H1 (cell line): ENCODE results near the gene EXO1. TPM values are rescaled to one million over a fixed set of nuclear protein-coding genes. Genes with fewer than 3 reads are reported as not detected.

Source experiments
- CTCF ChIA-PET: fragments of 300-600 bp; sonication (Branson Sonifier 250); formaldehyde crosslinking; loops from one replicate; lab custom pipeline; 2021; ENCODE audit not compliant: partially characterized antibody; lab: Charles Lee
- POLR2A ChIA-PET: fragments of 300-600 bp; sonication (Branson Sonifier 250); formaldehyde crosslinking; loops from one replicate; lab custom pipeline; 2021; ENCODE audit warnings: inconsistent platforms; ENCODE audit not compliant: partially characterized antibody; lab: Charles Lee
- DNase-seq, 2 experiments: peaks; one replicate each; pipeline versions ENCODE4 v3.0.0 to v3.0.0-alpha.2; 2010 to 2022; ENCODE audit warnings: low spot score in 2 of 2, low read depth in 1 of 2, mixed read lengths in 1 of 2
- FAIRE-seq: peaks from 2 replicates; lab custom pipeline; 2011; peaks lifted over from hg19 to GRCh38; lab: Jason Lieb, UNC
- H2AFZ ChIP-seq: 2 replicates; pipeline ENCODE4 v1.8.1; 2012; ENCODE audit warnings: low read length, inconsistent platforms
- H2AK5ac ChIP-seq: 2 replicates; pipeline ENCODE4 v1.6.1; 2013; ENCODE audit warnings: low read depth, low read length
- H2BK120ac ChIP-seq: replicated peaks from 2 replicates; pipeline ENCODE3; 2013; ENCODE audit warnings: low read depth, low read length, inconsistent platforms
- H2BK12ac ChIP-seq: 2 replicates; pipeline ENCODE4 v1.6.1; 2013; ENCODE audit warnings: low read depth, low read length
- H2BK15ac ChIP-seq: 2 replicates; pipeline ENCODE4 v1.6.1; 2013; ENCODE audit warnings: low read length
- H2BK20ac ChIP-seq: 2 replicates; pipeline ENCODE4 v1.6.1; 2013; ENCODE audit warnings: low read length
- H2BK5ac ChIP-seq: 2 replicates; pipeline ENCODE4 v1.6.1; 2013; ENCODE audit warnings: low read depth, low read length
- H3K14ac ChIP-seq: 2 replicates; pipeline ENCODE4 v1.6.1; 2013; ENCODE audit warnings: inconsistent platforms; ENCODE audit not compliant: insufficient read length
- H3K18ac ChIP-seq: 2 replicates; pipeline ENCODE4 v1.6.1; 2013; ENCODE audit warnings: low read length; ENCODE audit errors: extremely low read depth
- H3K23ac ChIP-seq: 2 replicates; pipeline ENCODE4 v1.6.1; 2013; ENCODE audit warnings: inconsistent platforms; ENCODE audit not compliant: insufficient read length
- H3K23me2 ChIP-seq: 2 replicates; pipeline ENCODE4 v1.6.1; 2013; ENCODE audit warnings: low read depth, low read length
- H3K27ac ChIP-seq: 2 replicates; pipeline ENCODE4 v1.6.1; 2011; ENCODE audit warnings: low read depth, low read length, inconsistent platforms
- H3K27me3 ChIP-seq, 4 experiments: replicated peaks in 1 of 4; 1 replicate in 1 of 4; 2 replicates in 3 of 4; pipeline versions ENCODE4 v1.6.1 to v1.8.1; 2011 to 2013; ENCODE audit warnings: low read length in 3 of 4, mild to moderate bottlenecking in 3 of 4, inconsistent platforms in 2 of 4, mixed read lengths in 2 of 4, moderate library complexity in 1 of 4; ENCODE audit not compliant: control insufficient read depth in 3 of 4, insufficient read depth in 3 of 4; ENCODE audit errors: extremely low read depth in 1 of 4
- H3K36me3 ChIP-seq, 4 experiments: 2 replicates each; pipeline versions ENCODE4 v1.6.1 to v1.8.1; 2011 to 2013; ENCODE audit warnings: mild to moderate bottlenecking in 4 of 4, low read length in 3 of 4, moderate library complexity in 2 of 4, control low read depth in 1 of 4, inconsistent platforms in 1 of 4; ENCODE audit not compliant: insufficient read depth in 4 of 4, control insufficient read depth in 2 of 4
- H3K4ac ChIP-seq: replicated peaks from 2 replicates; pipeline ENCODE3; 2013; ENCODE audit warnings: low read length, low read depth, mixed read lengths, inconsistent platforms; ENCODE audit not compliant: insufficient read length
- H3K4me1 ChIP-seq, 4 experiments: replicated peaks in 1 of 4; 1 replicate in 1 of 4; 2 replicates in 3 of 4; pipeline versions ENCODE4 v1.6.1 to v1.8.1; 2011 to 2013; ENCODE audit warnings: low read length in 3 of 4, inconsistent platforms in 2 of 4, mixed read lengths in 1 of 4; ENCODE audit not compliant: insufficient read depth in 4 of 4, control insufficient read depth in 3 of 4
- H3K4me2 ChIP-seq, 2 experiments: 2 replicates each; pipeline versions ENCODE4 v1.6.1 to v1.8.1; 2011 to 2013; ENCODE audit warnings: low read depth in 2 of 2, low read length in 2 of 2, control low read depth in 1 of 2, inconsistent platforms in 1 of 2, mild to moderate bottlenecking in 1 of 2; ENCODE audit not compliant: insufficient read depth in 1 of 2
- H3K4me3 ChIP-seq, 4 experiments: fragments of 200-600, 300-600 bp in 1 of 4; sonication (generic), shearing (Covaris generic), sonication (Bioruptor Twin) in 1 of 4; 2 replicates each; pipeline versions ENCODE4 v1.5.1 to v1.8.1; 2011 to 2016; ENCODE audit warnings: low read length in 4 of 4, low read depth in 3 of 4, control low read depth in 2 of 4, inconsistent platforms in 2 of 4, mild to moderate bottlenecking in 2 of 4, mixed read lengths in 1 of 4, moderate library complexity in 1 of 4; ENCODE audit not compliant: insufficient read depth in 2 of 4; ENCODE audit errors: extremely low read depth in 1 of 4
- H3K56ac ChIP-seq: replicated peaks from 2 replicates; pipeline ENCODE3; 2013; ENCODE audit warnings: low read depth, mild to moderate bottlenecking, mixed read lengths, low read length, inconsistent platforms; ENCODE audit not compliant: insufficient read length
- H3K79me1 ChIP-seq: 2 replicates; pipeline ENCODE4 v1.6.1; 2013; ENCODE audit warnings: low read depth, low read length, control low read depth
- H3K79me2 ChIP-seq, 2 experiments: 2 replicates each; pipeline versions ENCODE4 v1.6.1 to v1.8.1; 2012 to 2013; ENCODE audit warnings: low read length in 2 of 2, mild to moderate bottlenecking in 2 of 2, inconsistent platforms in 1 of 2; ENCODE audit not compliant: insufficient read depth in 2 of 2, control insufficient read depth in 1 of 2
- H3K9ac ChIP-seq, 4 experiments: replicated peaks in 1 of 4; 1 replicate in 1 of 4; 2 replicates in 3 of 4; pipeline versions ENCODE4 v1.6.1 to v1.8.1; 2011 to 2013; ENCODE audit warnings: low read depth in 3 of 4, low read length in 3 of 4, control low read depth in 2 of 4, mild to moderate bottlenecking in 2 of 4, moderate library complexity in 2 of 4, inconsistent platforms in 1 of 4; ENCODE audit errors: extremely low read depth in 1 of 4
- H3K9me3 ChIP-seq, 2 experiments: 2 replicates each; pipeline versions ENCODE4 v1.6.1 to v1.8.1; 2012 to 2013; ENCODE audit warnings: mild to moderate bottlenecking in 2 of 2, moderate library complexity in 2 of 2, control low read depth in 1 of 2, inconsistent platforms in 1 of 2, low read depth in 1 of 2, low read length in 1 of 2, mixed read lengths in 1 of 2; ENCODE audit not compliant: insufficient read depth in 2 of 2
- H4K20me1 ChIP-seq, 2 experiments: replicated peaks in 1 of 2; 2 replicates each; pipeline versions ENCODE3 to v1.8.1; 2011 to 2013; ENCODE audit warnings: inconsistent platforms in 2 of 2, low read length in 2 of 2, mild to moderate bottlenecking in 1 of 2; ENCODE audit not compliant: insufficient read depth in 2 of 2, control insufficient read depth in 1 of 2
- H4K5ac ChIP-seq: 2 replicates; pipeline ENCODE4 v1.6.1; 2013; ENCODE audit warnings: low read length, low read depth, mixed read lengths, inconsistent platforms; ENCODE audit not compliant: insufficient read length
- H4K8ac ChIP-seq: 2 replicates; pipeline ENCODE4 v1.8.0; 2013; ENCODE audit warnings: mild to moderate bottlenecking, moderate library complexity, low read length, inconsistent platforms; ENCODE audit not compliant: insufficient read depth; ENCODE audit errors: extremely low read depth
- H4K91ac ChIP-seq: replicated peaks from 2 replicates; pipeline ENCODE3; 2013; ENCODE audit warnings: low read length, mixed read lengths, inconsistent platforms; ENCODE audit not compliant: insufficient read length
- CHD2 ChIP-seq: IDR thresholded peaks from 2 replicates; pipeline ENCODE4 v1.6.1; 2012; ENCODE audit warnings: low read length, improper control_type of control experiment
- MAFK ChIP-seq: IDR thresholded peaks from 2 replicates; pipeline ENCODE4 v1.6.1; 2012; ENCODE audit warnings: low read depth, mild to moderate bottlenecking, improper control_type of control experiment, low read length
- RFX5 ChIP-seq: IDR thresholded peaks from 2 replicates; pipeline ENCODE4 v1.6.1; 2011; ENCODE audit warnings: low read depth, low read length, improper control_type of control experiment, borderline replicate concordance
- WGBS, 2 experiments: shearing (Covaris generic) in 1 of 2; methylation state at CpG; one replicate each; pipeline versions ENCODE4 v1.1.6 to v1.1.7; 2013 to 2015; ENCODE audit warnings: low lambda C conversion rate in 2 of 2, mixed read lengths in 2 of 2, inconsistent platforms in 1 of 2, low coverage in 1 of 2, missing lambda C conversion rate in 1 of 2; ENCODE audit not compliant: insufficient replicate concordance in 2 of 2, insufficient coverage in 1 of 2, insufficient read length in 1 of 2; ENCODE audit errors: extremely low coverage in 1 of 2, missing lambda C conversion rate in 1 of 2; 5-methylcytosine and 5-hydroxymethylcytosine counted together
- polyA plus RNA-seq, 7 experiments: library from polyadenylated mRNA; depleted of rRNA in 3 of 7; stranded (reverse) in 5 of 7; unstranded in 2 of 7; fragments of >200 nt in 5 of 7; fragments of 200-250 nt in 2 of 7; gene quantifications; 1 replicate in 5 of 7; 2 replicates in 1 of 7; 4 replicates in 1 of 7; pipeline versions ENCODE4 v1.2.1 to v1.2.3, GENCODE V29; 2011 to 2013; ENCODE audit warnings: missing spikeins in 2 of 7, mixed read lengths in 2 of 7
- total RNA-seq: library from RNA; stranded (reverse); fragmentation: NEBNext Ultra II Directional; extraction: Animal tissue kit (Norgen Biotek cat#: 25700); gene quantifications from 2 replicates; pipeline ENCODE4 v1.2.1, GENCODE V29; 2021

EXO1 gene
- total and polyA plus RNA-seq, 2 of the 8 experiments (the other 6 are each of a cell fraction or from before 2014, with no cell fraction given), result 9.2 to 43.0 TPM

DNA sequence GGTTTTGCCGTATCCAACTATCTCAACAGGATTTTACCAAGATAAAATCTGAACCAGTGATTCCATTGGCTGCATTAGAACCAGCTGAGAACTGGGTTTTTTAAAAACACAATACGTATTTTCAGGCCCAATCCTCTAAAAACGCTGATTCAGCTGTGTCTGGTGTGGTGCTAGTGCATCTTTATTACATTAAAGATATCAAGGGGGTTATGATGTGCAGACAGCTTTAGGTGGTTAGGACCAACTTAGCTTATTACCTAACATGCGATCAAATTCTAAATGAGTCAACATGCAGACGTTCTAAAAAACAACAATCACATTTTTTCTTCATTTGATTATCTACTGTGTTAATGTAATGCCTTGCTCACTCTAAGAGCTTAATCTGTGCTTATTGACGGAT, 32.0 kb upstream of the EXO1 start:
- no peak overlapping the region for H2BK15ac ChIP-seq
- H3K4me1 ChIP-seq, result no peaks in the 10 kb centered on the region
- H3K27ac ChIP-seq, result no peak overlapping the region
- no peak overlapping the region for H2AK5ac ChIP-seq
- H3K14ac ChIP-seq, result no peak overlapping the region
- H2BK12ac ChIP-seq, result no peak overlapping the region
- H2BK20ac ChIP-seq, result no peak overlapping the region
- FAIRE-seq (no peak), DNase-seq (no peak)
- H3K79me2 ChIP-seq, result no peaks in the 10 kb centered on the region
- no peak overlapping the region for H3K18ac ChIP-seq
- H3K23ac ChIP-seq, result no peak overlapping the region
- H3K27me3 ChIP-seq, result no peaks in the 10 kb centered on the region
- no peaks in the 10 kb centered on the region for H3K79me1 ChIP-seq
- H2BK120ac ChIP-seq, result no peak overlapping the region
- H2AFZ ChIP-seq, result no peak overlapping the region
- peaks cover 2% of the 10 kb centered on the region; the same call in 1 of the 2 replicates for H3K23me2 ChIP-seq
- no peak overlapping the region for H3K4me3 ChIP-seq
- H3K9me3 ChIP-seq, result no peaks in the 10 kb centered on the region
- no peak overlapping the region for H3K56ac ChIP-seq
- ChIA-PET CTCF (interaction anchor here (0.8 kb wide), 1 partner anchor 81 kb away, joined by 3 read pairs; no protein-coding TSS in a partner anchor), POLR2A (no interaction called here)
- H4K5ac ChIP-seq, result no peak overlapping the region
- H4K20me1 ChIP-seq, result no peaks in the 10 kb centered on the region
- 72% methylated on average over 6 of the region's 6 CpGs; no CpG with 5 or more reads in 1 of the 2 experiments for WGBS, 2 experiments
- no peak overlapping the region for H3K4ac ChIP-seq
- H3K4me2 ChIP-seq, result no peak overlapping the region
- H3K9ac ChIP-seq, result no peak overlapping the region
- no peak overlapping the region for H4K91ac ChIP-seq
- no peaks in the 10 kb centered on the region for H3K36me3 ChIP-seq
- no peak overlapping the region for H4K8ac ChIP-seq
- H2BK5ac ChIP-seq, result no peak overlapping the region
- TF ChIP-seq CHD2, result no peak
- peak; percentile 54 for TF ChIP-seq MAFK
- no peak for TF ChIP-seq RFX5
